ENCODE data around the gene ARID2. TPM values are rescaled to one million over a fixed set of nuclear protein-coding genes. Genes with fewer than 3 reads are reported as not detected.

Gene ARID2
- total RNA-seq, 1 donor from 2014 or later = 53.6 TPM

- Mint-ChIP-seq H3K27ac (ENCODE audit: unreplicated experiment) (peak overlapping the region; percentile 47), H3K4me1 (peaks cover 42% of the 10 kb centered on the region), H3K27me3 (ENCODE audit: low read depth) (no peaks in the 10 kb centered on the region), H3K4me3 (peak overlapping the region; percentile 99), H3K36me3 (ENCODE audit: low read depth) (peaks cover 6% of the 10 kb centered on the region), H3K9me3 (no peaks in the 10 kb centered on the region)
- peak; percentile 89 for TF ChIP-seq CTCF (conservative IDR thresholded peaks at IDR 0.05)
- DNase-seq (ENCODE audit: low read depth, low spot score) = peak; percentile 94
These were observed 775 bp upstream of the ARID2 start for GRCh38 chr12:45728630-45729232.

- H3K9me3 Mint-ChIP-seq = no peaks in the 10 kb centered on the region
- no peaks in the 10 kb centered on the region for H3K27me3 Mint-ChIP-seq (ENCODE audit: low read depth)
- H3K4me3 Mint-ChIP-seq = peak overlapping the region; percentile 96
- no peak overlapping the region for H3K27ac Mint-ChIP-seq (ENCODE audit: unreplicated experiment)
- peaks cover 7% of the 10 kb centered on the region for H3K36me3 Mint-ChIP-seq (ENCODE audit: low read depth)
- H3K4me1 Mint-ChIP-seq = peaks cover 41% of the 10 kb centered on the region
- TF ChIP-seq CTCF (conservative IDR thresholded peaks at IDR 0.05) = no peak
- peak; percentile 32 for DNase-seq (ENCODE audit: low read depth, low spot score)
These were observed 510 bp downstream of the ARID2 start for GRCh38 chr12:45730084-45730347.

- Mint-ChIP-seq H3K27ac (ENCODE audit: unreplicated experiment) (peak overlapping the region; percentile 97), H3K4me1 (peaks cover 39% of the 10 kb centered on the region), H3K36me3 (ENCODE audit: low read depth) (peaks cover 12% of the 10 kb centered on the region), H3K4me3 (peak overlapping the region; percentile 89), H3K27me3 (ENCODE audit: low read depth) (no peaks in the 10 kb centered on the region), H3K9me3 (no peaks in the 10 kb centered on the region)
- DNase-seq (ENCODE audit: low read depth, low spot score) = peak; percentile 33
- no peak for TF ChIP-seq CTCF (conservative IDR thresholded peaks at IDR 0.05)
These were observed 1.1 kb downstream of the ARID2 start for GRCh38 chr12:45730348-45731189.

- Mint-ChIP-seq H3K4me1 (peaks cover 36% of the 10 kb centered on the region), H3K9me3 (no peaks in the 10 kb centered on the region)
- no peak for DNase-seq (ENCODE audit: low read depth, low spot score)
These were observed 1.8 kb downstream of the ARID2 start for GRCh38 chr12:45731190-45731775.

GRCh38 chr12:45732250-45732649, 2.7 kb downstream of the ARID2 start:
- peaks cover 36% of the 10 kb centered on the region for H3K4me1 Mint-ChIP-seq
- no peaks in the 10 kb centered on the region for H3K27me3 Mint-ChIP-seq (ENCODE audit: low read depth)
- DNase-seq (ENCODE audit: low read depth, low spot score) = no peak
- H3K36me3 Mint-ChIP-seq (ENCODE audit: low read depth) = peaks cover 23% of the 10 kb centered on the region
- no peaks in the 10 kb centered on the region for H3K9me3 Mint-ChIP-seq
- H3K4me3 Mint-ChIP-seq = peak overlapping the region; percentile 83
- no peak overlapping the region for H3K27ac Mint-ChIP-seq (ENCODE audit: unreplicated experiment)
- TF ChIP-seq CTCF (conservative IDR thresholded peaks at IDR 0.05) = no peak

More at GRCh38 chr12:45731190-45731775, 1.8 kb downstream of the ARID2 start:
- Mint-ChIP-seq H3K4me3 (peak overlapping the region; percentile 89), H3K27ac (ENCODE audit: unreplicated experiment) (peak overlapping the region; percentile 97), H3K27me3 (ENCODE audit: low read depth) (no peaks in the 10 kb centered on the region), H3K36me3 (ENCODE audit: low read depth) (peaks cover 14% of the 10 kb centered on the region)
- no peak for TF ChIP-seq CTCF (conservative IDR thresholded peaks at IDR 0.05)

All from neural crest cell (in vitro differentiated cells).